Fibroblast of lung (primary cell): ENCODE measurements around the gene PGAM5. TPM values are rescaled to one million over a fixed set of nuclear protein-coding genes. Genes with fewer than 3 reads are reported as not detected.

ENCODE experiments used
- DNase-seq, 2 donors: peaks; one replicate each; pipeline versions ENCODE4 v3.0.0 to v3.0.0-alpha.2; 2010; ENCODE audit warnings: low read depth in 2 of 2
- H2AFZ ChIP-seq: 2 replicates; pipeline ENCODE4 v1.5.1; 2012; ENCODE audit warnings: low read length, control low read depth, inconsistent platforms
- H3K27ac ChIP-seq: 2 replicates; pipeline ENCODE4 v1.5.1; 2011; ENCODE audit warnings: low read length, control low read depth; ENCODE audit not compliant: insufficient read depth
- H3K27me3 ChIP-seq: 2 replicates; pipeline ENCODE4 v1.5.1; 2011; ENCODE audit warnings: mild to moderate bottlenecking, low read length; ENCODE audit not compliant: control insufficient read depth, insufficient read depth
- H3K36me3 ChIP-seq: 2 replicates; pipeline ENCODE4 v1.5.1; 2011; ENCODE audit warnings: low read length; ENCODE audit not compliant: control insufficient read depth, insufficient read depth
- H3K4me1 ChIP-seq: 2 replicates; pipeline ENCODE4 v1.5.1; 2011; ENCODE audit warnings: low read length; ENCODE audit not compliant: control insufficient read depth, insufficient read depth; ENCODE audit errors: extremely low read depth
- H3K4me2 ChIP-seq: 2 replicates; pipeline ENCODE4 v1.5.1; 2011; ENCODE audit warnings: low read length, control low read depth; ENCODE audit not compliant: insufficient read depth; ENCODE audit errors: extremely low read depth
- H3K4me3 ChIP-seq, 4 experiments: fragments of 200-600 bp in 1 of 4; sonication (generic) in 1 of 4; replicated peaks in 1 of 4; 2 replicates each; pipeline ENCODE4 v1.5.1; 2011 to 2016; ENCODE audit warnings: low read length in 4 of 4, low read depth in 3 of 4, mild to moderate bottlenecking in 3 of 4, control low read depth in 2 of 4, inconsistent platforms in 1 of 4, mixed read lengths in 1 of 4; ENCODE audit not compliant: insufficient read depth in 1 of 4; ENCODE audit errors: control extremely low read depth in 1 of 4
- H3K79me2 ChIP-seq: 2 replicates; pipeline ENCODE4 v1.5.1; 2012; ENCODE audit warnings: mild to moderate bottlenecking, low read length, inconsistent platforms; ENCODE audit not compliant: control insufficient read depth, insufficient read depth
- H3K9ac ChIP-seq: 2 replicates; pipeline ENCODE4 v1.5.1; 2011; ENCODE audit warnings: mild to moderate bottlenecking, low read length, control low read depth; ENCODE audit not compliant: insufficient read depth
- H3K9me3 ChIP-seq: 2 replicates; pipeline ENCODE4 v1.5.1; 2012; ENCODE audit warnings: low read depth, low read length; ENCODE audit not compliant: control insufficient read depth, insufficient read depth
- H4K20me1 ChIP-seq: 2 replicates; pipeline ENCODE4 v1.5.1; 2011; ENCODE audit warnings: low read length; ENCODE audit not compliant: control insufficient read depth, insufficient read depth; ENCODE audit errors: extremely low read depth
- EZH2 ChIP-seq: IDR thresholded peaks from 2 replicates; pipeline ENCODE4 v1.5.1; 2012; ENCODE audit warnings: low read length, control low read depth, mild to moderate bottlenecking; ENCODE audit errors: missing control alignments
- polyA plus RNA-seq, 2 donors: library from polyadenylated mRNA; depleted of rRNA in 1 of 2; stranded (reverse) in 1 of 2; unstranded in 1 of 2; fragments of >200 nt; gene quantifications; 2 replicates each; pipeline ENCODE4 v1.2.1, GENCODE V29; 2011 to 2012; ENCODE audit warnings: missing spikeins in 1 of 2
- total RNA-seq: library from RNA; depleted of rRNA; stranded (reverse); fragments of >200 nt; gene quantifications from 2 replicates; pipeline ENCODE4 v1.2.1, GENCODE V29; 2014
- TF ChIP-seq, protein P1 (sequence below), 2 donors: IDR thresholded peaks in 1 of 2; conservative IDR thresholded peaks in 1 of 2; 1 replicate in 1 of 2; 2 replicates in 1 of 2; pipeline ENCODE4 v1.5.1; 2011 to 2012; ENCODE audit warnings: low read length in 2 of 2, control low read depth in 1 of 2, inconsistent platforms in 1 of 2, low read depth in 1 of 2, mild to moderate bottlenecking in 1 of 2

Gene PGAM5
- total and polyA plus RNA-seq, 2 donors (not counting 1 experiment from before 2014, with no cell fraction given), result 9.8 to 27.1 TPM

DNA sequence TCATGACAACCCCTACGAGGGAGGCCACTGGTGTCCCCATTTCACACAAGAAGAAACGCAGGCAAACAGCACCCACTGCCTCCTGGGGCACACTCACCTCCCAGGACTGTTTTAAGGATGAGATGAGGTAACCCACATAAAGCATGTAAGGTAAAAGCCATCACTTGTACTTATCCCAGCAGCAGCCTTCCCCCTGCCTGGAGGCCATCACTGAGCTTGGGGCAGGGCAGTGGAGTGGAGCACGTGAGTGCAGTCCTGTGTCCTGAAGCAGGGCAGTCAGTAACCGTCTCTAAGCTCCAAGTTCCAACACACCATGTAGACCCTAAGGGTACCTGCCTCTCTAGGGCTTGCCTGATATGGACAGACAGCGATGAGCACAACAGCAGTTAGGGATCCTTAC, 25.2 kb upstream of the PGAM5 start:
- peak overlapping the region; percentile 15 for H3K4me2 ChIP-seq
- no peaks in the 10 kb centered on the region for H3K27me3 ChIP-seq
- H2AFZ ChIP-seq, result no peak overlapping the region
- TF ChIP-seq EZH2, result no peak
- TF ChIP-seq, protein P1, sequence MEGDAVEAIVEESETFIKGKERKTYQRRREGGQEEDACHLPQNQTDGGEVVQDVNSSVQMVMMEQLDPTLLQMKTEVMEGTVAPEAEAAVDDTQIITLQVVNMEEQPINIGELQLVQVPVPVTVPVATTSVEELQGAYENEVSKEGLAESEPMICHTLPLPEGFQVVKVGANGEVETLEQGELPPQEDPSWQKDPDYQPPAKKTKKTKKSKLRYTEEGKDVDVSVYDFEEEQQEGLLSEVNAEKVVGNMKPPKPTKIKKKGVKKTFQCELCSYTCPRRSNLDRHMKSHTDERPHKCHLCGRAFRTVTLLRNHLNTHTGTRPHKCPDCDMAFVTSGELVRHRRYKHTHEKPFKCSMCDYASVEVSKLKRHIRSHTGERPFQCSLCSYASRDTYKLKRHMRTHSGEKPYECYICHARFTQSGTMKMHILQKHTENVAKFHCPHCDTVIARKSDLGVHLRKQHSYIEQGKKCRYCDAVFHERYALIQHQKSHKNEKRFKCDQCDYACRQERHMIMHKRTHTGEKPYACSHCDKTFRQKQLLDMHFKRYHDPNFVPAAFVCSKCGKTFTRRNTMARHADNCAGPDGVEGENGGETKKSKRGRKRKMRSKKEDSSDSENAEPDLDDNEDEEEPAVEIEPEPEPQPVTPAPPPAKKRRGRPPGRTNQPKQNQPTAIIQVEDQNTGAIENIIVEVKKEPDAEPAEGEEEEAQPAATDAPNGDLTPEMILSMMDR (conservative IDR thresholded peaks at IDR 0.05 in 1 of 2, IDR thresholded peaks at IDR 0.05 in 1 of 2; ENCODE audit: low read depth in 1 of 2, low read length in 2 of 2), result no peak
- H4K20me1 ChIP-seq, result no peaks in the 10 kb centered on the region
- no peak overlapping the region for H3K4me3 ChIP-seq
- no peaks in the 10 kb centered on the region for H3K36me3 ChIP-seq
- H3K9ac ChIP-seq, result no peak overlapping the region
- DNase-seq, result no peak
- H3K4me1 ChIP-seq, result no peaks in the 10 kb centered on the region
- H3K9me3 ChIP-seq, result no peaks in the 10 kb centered on the region
- no peak overlapping the region for H3K27ac ChIP-seq
- peaks cover 34% of the 10 kb centered on the region for H3K79me2 ChIP-seq

- Histone ChIP-seq H3K27ac (peak overlapping the region; percentile 61), H4K20me1 (no peaks in the 10 kb centered on the region), H3K9ac (peak overlapping the region; percentile 75), H2AFZ (no peak overlapping the region), H3K4me3 (peak overlapping the region; percentile 22 to 71 (median 50)), H3K9me3 (no peaks in the 10 kb centered on the region), H3K36me3 (no peaks in the 10 kb centered on the region), H3K27me3 (no peaks in the 10 kb centered on the region), H3K4me1 (no peaks in the 10 kb centered on the region), H3K4me2 (peak overlapping the region; percentile 13), H3K79me2 (peaks cover 24% of the 10 kb centered on the region)
- peak in 1 of 2 donors; percentile 24 for DNase-seq
- TF ChIP-seq EZH2, result no peak
- TF ChIP-seq, protein P1 (conservative IDR thresholded peaks at IDR 0.05 in 1 of 2, IDR thresholded peaks at IDR 0.05 in 1 of 2; ENCODE audit: low read depth in 1 of 2, low read length in 2 of 2), result no peak
Observed at GRCh38 chr12:132686825-132687210, 23.8 kb upstream of the PGAM5 start.

DNA sequence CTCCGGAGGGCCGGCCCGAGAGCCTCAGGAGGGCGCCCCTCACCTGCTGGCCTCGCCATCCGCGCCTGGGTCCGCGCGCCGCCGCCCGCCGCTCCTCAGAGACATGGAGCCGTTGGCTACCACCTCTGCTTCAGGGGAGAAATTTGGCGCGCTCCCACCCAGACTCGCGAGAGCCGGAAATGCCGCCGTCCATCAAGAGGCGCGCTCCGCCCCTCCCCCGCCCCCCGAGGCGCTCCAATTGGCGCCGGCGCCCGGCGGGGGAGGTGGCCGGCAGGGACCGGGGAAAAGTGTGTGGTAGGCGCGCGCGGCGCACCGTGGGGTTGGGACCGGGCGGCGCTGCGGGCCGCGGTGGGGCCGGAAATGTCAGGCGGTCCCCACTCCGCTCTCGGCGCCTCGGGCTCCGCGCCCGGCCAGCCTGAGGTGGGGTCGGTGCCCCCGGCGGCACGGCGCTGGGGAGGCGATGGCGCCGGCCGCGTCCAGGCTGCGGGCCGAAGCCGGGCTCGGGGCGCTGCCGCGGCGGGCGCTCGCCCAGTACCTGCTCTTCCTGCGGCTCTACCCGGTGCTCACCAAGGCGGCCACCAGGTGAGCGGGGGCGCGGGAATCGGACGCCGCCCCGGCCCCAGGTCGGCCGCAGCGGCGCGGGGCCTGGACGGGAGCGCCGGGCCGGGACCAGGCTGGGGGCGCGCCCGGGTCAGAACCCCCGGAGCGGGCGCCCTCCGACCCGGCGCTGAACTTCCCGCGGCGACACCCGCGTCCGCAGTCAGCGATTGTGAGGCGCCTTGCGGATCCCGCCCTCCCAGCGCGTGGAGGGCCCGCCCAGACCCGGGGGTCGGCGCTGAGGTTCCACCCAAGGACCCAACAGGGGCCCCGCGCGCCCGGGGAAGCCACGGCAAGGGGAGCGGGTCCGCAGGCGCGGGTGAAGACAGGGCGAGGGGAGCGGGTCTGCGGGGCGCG, 23.2 kb upstream of the PGAM5 start, which contains the start of the genes POLE and PXMP2:
POLE (minus strand) TSS at position 132 of the 954 bp plus-strand sequence; CDS start at position 105, 27 bp downstream.
PXMP2 (plus strand) TSS at position 377 of the 954 bp plus-strand sequence; CDS start at position 461, 84 bp downstream.
- Histone ChIP-seq H3K79me2 (peaks cover 23% of the 10 kb centered on the region), H3K9me3 (no peaks in the 10 kb centered on the region), H3K4me3 (peak within 1 kb of the TSS; percentile 22 to 71 (median 62)), H2AFZ (no peak within 1 kb of the TSS), H3K9ac (peak within 1 kb of the TSS; percentile 75), H3K4me2 (peak within 1 kb of the TSS; percentile 40), H3K27ac (peak within 1 kb of the TSS; percentile 61), H3K27me3 (no peaks in the 10 kb centered on the region), H4K20me1 (no peaks in the 10 kb centered on the region), H3K36me3 (no peaks in the 10 kb centered on the region), H3K4me1 (no peaks in the 10 kb centered on the region)
- TF ChIP-seq, protein P1 (conservative IDR thresholded peaks at IDR 0.05 in 1 of 2, IDR thresholded peaks at IDR 0.05 in 1 of 2; ENCODE audit: low read depth in 1 of 2, low read length in 2 of 2), result no peak
- DNase-seq, result peak; percentile 92 to 93
